LNCaP clone FGC (cell line): Measurements from ENCODE around the gene ZFP1.

Source experiments
- DNase-seq: peaks from one replicate; pipeline ENCODE4 v3.0.0-alpha.2; 2011; ENCODE audit warnings: low read depth
- H3K4me3 ChIP-seq: 2 replicates; pipeline ENCODE4 v1.5.1; 2011; ENCODE audit warnings: mild to moderate bottlenecking, low read depth, low read length, control low read depth
- CTCF ChIP-seq: IDR thresholded peaks from 2 replicates; pipeline ENCODE4 v1.5.1; 2012; ENCODE audit warnings: mild to moderate bottlenecking; ENCODE audit not compliant: control insufficient read depth, insufficient read depth; ENCODE audit errors: extremely low read depth

Gene ZFP1

GRCh38 chr16:75148311-75149195, at the start of gene ZFP1:
Gene ZFP1, plus strand, starts transcription at chr16:75148524. Its CDS starts 4,428 bp downstream, at chr16:75152952.
- peak; percentile 71 for DNase-seq
- TF ChIP-seq CTCF: no peak
- peak within 1 kb of the TSS; percentile 86 for H3K4me3 ChIP-seq

- H3K4me3 ChIP-seq: no peak overlapping the region
- DNase-seq: no peak
- TF ChIP-seq CTCF: no peak
These were observed 49.2 kb upstream of the ZFP1 start for GRCh38 chr16:75099075-75099667.

- H3K4me3 ChIP-seq: no peak overlapping the region
- no peak for DNase-seq
- no peak for TF ChIP-seq CTCF
These were observed 48.4 kb upstream of the ZFP1 start for GRCh38 chr16:75099738-75100602.

- DNase-seq: no peak
- TF ChIP-seq CTCF: no peak
These were observed 47.7 kb upstream of the ZFP1 start for GRCh38 chr16:75100603-75100990.

GRCh38 chr16:75101635-75102034, 46.7 kb upstream of the ZFP1 start:
- TF ChIP-seq CTCF: no peak
- DNase-seq: no peak
- no peak overlapping the region for H3K4me3 ChIP-seq

More at GRCh38 chr16:75100603-75100990, 47.7 kb upstream of the ZFP1 start:
- no peak overlapping the region for H3K4me3 ChIP-seq

- no peak for TF ChIP-seq CTCF
- DNase-seq: no peak
- H3K4me3 ChIP-seq: no peak overlapping the region
These were observed 45.7 kb upstream of the ZFP1 start for GRCh38 chr16:75102595-75102994.
